Activated naive CD4-positive, alpha-beta T cell (primary cell): ENCODE data around the gene EIF4E1B.

Experiments used
- DNase-seq, 4 experiments: peaks; one replicate each; lab custom pipeline; 2025; lab: John Stamatoyannopoulos, UW

The EIF4E1B gene

DNA sequence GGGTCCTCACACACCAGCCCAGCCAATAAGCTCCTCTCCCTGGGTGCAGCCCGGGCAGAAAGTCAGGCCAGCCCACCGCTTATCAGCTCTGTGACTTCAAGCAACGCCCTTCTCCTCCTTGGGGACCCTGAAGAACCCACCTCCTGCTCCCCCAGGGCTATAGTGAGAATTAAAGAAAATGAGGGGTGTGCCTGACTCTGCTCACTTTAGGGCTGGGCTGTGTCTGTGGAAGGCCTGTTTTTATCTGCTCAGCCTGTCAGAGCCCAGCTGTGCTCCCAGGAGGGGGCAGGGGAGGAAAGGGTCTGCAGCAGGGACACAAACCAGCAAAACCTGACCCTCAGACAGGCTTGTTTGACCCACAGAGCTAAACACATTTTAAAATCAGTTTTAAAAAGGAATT lies 24.4 kb upstream of the EIF4E1B start:
- no peak for DNase-seq

DNA sequence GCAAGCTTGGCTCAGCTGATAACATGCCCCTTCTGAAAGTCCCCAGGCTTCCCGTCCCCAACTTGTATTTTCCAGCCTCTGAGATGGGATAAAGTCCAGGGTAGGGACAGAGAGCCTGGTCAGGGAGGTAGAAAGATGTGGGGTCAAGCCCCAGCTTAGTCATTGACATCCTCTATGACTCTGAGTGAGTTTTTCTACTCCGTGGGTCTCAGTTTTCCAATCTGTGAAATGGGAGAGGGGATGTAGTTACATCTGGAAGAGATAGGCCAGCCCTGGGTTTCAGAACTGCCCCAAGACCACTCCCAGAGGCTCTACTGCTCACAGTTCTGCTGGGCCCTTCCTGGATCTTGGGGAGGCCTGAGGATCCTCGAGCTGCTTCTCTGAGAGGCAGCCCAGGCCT lies 23.6 kb upstream of the EIF4E1B start:
- DNase-seq, result no peak

DNA sequence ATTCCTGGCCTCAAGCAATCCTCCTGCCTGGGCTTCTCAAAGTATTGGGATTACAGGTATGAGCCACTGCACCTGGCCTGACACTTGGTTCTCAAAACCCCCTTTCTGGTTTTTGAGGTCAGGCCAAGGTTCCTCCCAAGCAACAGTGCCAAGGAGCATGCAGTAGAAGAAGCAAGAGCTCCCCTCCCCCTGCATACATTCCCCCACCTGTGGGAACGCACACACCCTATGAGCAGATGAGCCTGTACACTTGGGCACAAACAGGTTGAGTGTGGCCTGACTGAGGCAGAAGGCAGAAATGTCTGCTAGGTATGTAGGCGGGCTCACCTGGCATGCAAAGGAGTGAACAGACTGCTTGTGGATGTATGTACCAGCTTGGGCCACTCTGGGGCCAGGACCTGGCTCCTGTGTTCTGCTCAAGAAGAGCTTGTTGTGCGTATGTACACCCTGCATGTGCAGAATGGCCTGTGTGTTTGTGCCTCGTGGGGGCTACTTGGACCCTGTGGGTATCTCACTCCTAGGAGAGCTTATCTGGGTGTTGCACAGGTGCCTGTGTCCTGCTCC lies 22.3 kb upstream of the EIF4E1B start:
- DNase-seq, result no peak

DNA sequence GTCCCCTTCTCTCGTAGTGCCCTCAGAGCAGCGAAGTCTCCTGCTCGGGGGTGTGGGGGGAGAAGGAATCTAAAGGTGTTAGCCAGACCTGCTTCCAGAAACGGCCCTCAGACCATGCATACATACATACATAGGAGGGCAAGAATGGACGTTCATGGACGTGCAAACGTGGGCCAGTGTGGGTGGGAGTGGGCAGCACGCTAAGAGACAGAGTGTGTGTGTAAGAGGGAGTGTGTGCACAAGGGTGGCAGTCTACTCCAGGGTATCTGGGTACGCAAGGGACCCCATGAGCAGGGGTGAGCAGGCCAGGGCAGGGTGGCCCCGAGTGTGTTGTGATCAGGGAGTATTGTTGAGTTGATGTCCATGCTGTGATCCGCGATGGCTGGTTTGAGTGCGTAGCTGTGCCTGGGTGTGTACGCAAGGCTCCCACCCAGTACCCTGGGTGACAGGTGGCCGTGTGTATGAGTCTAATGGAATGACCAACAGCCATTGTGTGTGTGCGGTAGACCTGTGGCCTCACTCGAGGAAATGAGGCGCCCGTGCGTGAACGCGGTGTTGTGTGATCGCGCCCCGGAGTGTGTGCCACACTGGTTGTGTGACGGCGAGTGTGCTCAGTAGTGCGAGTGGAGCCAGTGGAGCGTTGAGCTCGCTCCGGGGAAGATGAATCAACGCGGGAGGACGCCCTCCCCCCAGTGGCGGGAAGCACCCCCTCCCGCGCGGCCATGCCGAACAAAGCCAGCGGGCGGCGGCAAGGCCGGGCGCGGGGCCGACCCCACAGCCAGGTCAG lies 21.3 kb upstream of the EIF4E1B start:
- DNase-seq, result no peak

DNA sequence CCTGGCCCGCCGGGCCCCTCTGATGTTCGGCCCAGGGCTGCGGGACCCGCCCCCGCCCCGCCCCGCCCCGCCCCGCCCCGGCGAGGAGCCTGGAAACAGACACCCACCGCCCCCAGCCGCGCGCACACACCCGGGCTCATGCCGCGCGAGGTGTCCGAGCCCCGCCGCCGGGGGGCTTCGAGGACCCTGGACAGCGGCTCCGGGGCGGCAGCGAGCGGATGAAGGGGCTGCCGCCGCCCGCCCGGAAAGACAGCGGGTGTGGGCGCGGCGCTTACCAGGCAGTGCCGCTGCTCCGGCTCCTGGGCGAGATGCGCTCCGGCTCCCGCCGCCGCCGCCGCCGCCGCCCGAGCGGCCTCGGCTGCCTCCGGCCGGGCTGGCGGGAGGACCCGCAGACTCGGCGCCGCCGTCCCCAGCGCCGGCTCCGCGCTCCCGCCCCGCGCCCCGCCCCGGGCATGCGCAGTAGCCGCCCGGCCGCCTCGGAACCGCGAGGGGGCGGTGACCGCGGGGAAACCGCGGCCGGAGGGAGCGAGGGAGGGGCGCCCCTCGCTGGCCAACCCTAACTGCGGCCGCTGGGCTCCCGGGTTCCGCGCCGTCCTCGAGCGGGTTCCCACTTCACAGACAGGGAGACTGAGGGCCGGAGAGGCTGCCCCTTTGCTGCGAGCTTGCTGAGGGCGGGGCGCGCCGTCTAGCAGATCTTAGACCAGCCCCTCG lies 20.6 kb upstream of the EIF4E1B start, which contains the start of gene GPRIN1:
TSS of gene GPRIN1 (minus strand) at position 433 of the 711 bp plus-strand sequence. CDS start 10,322 bp downstream, outside the sequence.
- peak in 1 of 4 experiments; percentile 38 for DNase-seq

DNA sequence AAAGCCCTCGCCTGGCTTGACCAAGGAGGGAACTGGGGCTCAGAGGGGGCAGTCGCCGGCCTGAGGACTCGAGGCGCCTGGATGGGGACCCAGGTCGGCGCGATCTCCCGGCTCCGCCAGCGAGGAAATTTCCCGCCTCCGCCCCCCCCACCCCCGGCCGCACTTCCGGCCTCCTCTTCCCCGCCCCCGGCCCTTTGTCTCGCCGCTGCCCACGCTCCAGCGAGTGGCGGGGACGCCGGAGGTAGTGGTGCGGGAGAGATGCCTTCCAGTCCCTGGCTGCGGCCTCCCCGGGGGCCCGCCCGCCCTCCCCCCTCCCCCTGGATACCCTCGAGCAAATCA lies 20.1 kb upstream of the EIF4E1B start:
- DNase-seq, result no peak

DNA sequence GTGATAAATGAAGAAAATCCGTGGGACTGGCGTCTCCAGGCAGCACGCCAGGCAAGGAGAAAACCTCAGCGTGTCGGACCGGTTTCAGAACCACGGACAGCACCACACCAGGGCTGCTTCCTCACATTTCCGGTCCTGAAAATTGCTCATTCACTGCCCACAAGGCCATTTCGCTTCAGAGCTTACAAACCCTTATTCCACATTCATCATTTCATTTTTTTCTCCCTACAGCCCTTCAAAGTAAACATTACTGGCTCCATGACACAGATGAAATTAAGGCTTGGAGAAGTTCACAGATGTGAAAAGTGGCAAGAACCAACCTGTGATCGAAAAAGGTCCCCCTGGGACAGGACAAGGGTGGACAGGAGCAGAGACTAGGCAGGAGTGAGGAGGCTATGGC lies 19.0 kb upstream of the EIF4E1B start:
- peak in 2 of 4 experiments; percentile 27 to 48 for DNase-seq

DNA sequence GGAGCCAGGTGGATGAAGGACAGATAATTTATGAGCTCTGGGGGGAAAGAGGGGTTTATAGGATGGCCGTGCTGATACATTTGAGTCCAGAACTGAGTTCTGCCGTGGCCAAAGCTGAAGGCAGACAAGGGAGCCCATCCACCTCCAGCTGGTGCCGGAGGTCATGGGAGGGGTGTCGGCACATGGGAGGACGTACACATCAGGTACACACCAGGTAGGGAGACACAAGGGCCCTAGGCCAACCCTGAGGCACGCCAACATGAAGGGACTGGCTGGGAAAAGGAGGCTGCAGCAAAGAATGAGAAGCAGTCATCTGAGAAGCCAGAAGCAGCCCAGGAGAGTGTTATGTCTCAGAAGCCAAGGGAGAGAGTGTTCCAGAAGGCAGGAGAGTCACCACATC lies 18.5 kb upstream of the EIF4E1B start:
- no peak for DNase-seq

DNA sequence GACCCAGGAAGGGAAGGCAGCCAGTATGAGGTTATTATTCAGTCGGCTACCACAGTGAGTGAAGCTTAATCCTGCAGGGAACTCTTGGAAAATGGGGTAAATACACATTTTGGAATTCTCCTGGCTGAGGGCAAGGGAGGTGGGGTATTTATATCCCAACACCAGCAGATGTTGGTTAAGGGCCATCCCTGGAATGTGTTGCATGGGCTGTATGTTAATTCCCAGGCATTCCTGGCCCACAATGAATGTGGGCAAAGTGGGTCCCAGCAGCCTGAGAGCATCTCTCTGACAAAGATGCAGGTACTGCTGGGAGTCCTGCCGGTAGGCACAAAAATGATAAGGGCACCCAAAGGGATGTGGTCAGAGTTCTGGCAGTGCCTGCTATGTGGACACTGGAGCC lies 17.6 kb upstream of the EIF4E1B start:
- DNase-seq, result no peak

DNA sequence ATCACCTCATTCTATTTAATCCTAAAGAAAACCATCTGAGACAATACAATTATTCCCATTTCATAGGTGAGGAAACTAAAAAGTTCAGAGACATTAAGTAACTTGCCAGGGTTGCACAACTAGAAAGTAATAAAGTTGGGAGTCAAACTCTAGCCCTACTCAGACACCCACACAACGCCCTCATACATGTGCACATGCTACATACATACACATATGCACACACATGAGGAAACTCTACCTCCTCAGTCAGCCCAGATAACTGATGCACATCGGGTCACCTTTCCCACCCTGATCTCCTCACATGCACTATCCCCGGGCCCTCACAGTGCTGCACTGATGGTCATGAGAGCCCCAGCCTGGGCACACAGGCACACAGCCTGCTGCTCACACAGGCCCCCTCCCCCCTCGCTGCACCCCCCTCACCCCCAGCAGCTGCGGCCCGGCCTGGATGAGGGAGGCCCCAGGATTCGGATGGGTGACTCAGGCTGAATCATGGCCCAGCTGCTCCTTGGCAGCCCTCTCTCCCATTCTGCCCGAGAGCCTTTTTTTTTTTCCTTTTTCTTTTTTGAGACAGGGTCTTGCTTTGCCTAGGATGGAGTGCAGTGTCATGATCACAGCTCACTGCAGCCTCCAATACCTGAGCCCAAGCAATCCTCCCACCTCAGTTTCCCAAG lies 15.5 kb upstream of the EIF4E1B start:
- no peak for DNase-seq

DNA sequence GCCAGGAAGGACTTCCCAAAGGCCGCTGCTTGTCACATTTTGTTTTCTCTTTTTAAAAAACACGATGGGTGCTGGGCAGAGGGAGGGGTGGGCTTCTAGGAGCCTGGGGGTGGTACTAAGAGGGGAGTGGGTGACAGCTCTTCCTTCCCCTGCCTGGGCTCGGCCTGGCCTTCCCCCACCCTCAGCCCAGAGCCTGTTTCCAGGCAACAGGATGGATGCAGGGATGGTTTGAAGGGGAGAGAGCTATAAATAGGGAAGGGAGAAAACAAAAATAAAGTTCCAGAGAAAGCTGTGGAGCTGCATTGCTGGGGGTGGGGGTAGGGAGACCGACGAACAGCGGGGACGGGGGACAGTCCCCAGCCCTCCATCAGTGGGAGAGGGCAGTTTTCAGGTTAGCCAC lies 14.0 kb upstream of the EIF4E1B start:
- no peak for DNase-seq

DNA sequence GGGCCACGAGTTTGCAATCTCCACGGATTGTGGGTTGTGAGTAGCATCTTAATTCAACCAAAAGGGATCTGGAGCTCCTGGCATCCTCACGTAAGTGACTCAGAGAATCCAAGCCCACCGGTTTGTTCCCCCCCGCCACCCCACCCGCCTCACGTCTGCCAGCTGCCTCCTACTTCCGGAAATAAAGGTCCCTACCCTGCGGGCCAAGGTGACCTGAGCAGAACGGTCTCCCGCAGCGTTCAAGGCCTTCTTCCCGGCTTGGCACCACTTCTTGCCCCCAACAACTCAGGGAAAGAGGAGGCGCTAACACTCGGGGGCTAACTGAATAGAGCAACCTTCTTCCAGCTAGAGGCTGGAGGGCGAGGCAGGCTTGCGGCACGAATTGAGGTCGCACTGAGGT lies 11.7 kb upstream of the EIF4E1B start:
- DNase-seq, result no peak

DNA sequence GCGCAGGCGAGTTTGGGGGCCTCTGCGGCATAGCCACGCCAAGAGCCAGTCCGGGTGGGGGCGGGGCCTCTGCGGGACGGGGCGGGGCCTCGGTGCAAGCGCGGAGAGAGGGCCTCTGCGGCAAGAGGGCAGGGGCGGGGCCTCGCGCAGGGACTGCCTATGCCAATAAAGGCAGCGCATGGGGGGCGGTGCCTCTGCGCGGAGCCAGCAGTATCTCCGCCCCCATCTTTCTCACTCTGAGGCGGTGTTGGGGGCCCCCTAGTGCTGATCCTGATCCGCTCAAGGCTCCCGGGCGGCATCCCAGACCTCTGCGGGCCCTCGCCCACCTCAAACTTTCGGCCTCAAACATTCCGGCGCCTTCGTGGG lies 11.3 kb upstream of the EIF4E1B start:
- DNase-seq, result peak; percentile 20 to 65 (median 36)

DNA sequence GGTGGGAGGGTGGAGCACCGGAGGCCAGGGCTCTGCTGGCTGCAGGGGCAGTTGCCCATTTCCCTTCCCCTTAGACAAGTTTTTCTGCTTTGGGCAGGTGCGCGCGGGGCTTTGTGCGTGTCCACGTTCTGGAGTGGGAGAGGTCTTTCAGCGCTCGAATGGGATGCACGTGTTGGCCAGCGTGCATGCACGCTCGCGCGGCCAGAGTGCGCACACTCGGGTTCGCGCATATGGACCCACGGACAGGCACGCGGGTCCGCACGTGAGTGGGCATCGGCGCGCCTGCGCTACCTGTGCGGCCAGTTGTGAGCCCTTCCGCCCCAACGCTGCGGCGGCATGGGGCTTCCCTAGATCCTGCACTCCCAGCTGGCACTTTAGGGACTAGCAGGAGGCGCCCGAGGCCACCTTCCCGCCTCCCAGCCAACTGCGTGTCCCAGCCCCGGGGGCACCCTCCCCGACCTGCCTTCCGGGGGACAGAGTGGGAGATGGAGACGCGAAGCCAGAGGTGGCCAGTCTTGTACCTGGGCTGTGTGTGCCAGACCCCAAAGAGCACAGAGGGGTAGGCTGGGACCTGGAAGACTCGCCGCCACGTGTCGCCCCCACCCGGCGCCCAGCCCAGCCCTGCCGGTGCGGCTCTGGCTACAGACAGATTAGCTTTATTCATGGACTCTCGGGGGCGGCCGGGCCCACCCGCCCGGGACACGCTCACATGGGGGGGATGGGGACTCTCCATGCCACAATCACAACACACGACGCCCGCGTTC lies 10.7 kb upstream of the EIF4E1B start:
- DNase-seq, result no peak

DNA sequence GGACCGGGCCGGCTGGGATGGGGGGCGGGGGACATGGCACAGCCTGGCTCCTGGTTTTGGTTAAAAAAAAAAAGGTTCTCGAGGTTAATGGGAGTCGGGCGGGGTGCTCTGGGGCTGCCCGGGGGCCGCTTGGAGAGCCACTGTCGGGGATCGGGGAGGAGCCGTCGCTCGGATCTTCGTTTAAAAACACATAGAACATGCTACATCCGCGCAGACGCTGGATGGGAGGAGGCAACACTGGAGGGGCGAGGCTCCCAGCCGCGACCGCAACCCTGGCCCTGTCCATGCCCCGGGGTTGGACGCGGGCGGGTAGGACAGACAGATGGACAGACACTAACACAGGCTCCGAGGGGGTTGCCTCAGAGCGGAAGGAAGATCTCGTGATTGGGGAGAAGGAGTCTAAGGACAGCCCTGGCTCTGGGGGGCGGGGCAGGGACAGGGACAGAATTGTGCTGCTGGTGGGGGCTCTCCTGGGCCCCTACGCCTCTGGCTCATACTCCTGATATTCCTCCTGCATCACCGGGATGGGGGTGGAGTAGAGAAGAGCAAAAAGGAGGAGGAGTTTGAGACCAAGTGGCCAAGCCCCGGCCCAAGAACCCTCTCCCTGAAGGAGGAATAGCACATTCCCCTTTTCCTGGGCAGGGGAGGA lies 10.0 kb upstream of the EIF4E1B start:
- DNase-seq, result no peak

DNA sequence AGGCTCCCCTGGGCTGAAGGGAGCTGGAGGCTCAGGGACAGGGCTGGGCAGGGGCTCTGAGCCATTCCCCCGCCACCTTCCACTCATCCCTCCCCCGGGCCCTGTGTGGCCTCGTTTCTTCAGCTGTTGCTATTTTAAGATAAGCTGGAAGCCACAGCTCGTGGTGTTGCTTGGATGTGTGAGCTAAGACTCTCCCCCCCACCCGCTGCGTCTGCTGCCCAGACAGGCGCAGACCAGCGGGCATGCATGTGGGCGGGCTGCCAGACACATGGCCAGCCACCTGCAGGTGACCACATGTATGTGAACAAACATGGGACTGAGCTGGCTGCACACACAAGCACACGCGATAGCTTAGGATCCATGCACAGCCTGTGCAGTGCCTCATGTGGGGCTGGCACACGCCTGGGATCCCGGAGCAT lies 8.8 kb upstream of the EIF4E1B start:
- DNase-seq, result no peak

DNA sequence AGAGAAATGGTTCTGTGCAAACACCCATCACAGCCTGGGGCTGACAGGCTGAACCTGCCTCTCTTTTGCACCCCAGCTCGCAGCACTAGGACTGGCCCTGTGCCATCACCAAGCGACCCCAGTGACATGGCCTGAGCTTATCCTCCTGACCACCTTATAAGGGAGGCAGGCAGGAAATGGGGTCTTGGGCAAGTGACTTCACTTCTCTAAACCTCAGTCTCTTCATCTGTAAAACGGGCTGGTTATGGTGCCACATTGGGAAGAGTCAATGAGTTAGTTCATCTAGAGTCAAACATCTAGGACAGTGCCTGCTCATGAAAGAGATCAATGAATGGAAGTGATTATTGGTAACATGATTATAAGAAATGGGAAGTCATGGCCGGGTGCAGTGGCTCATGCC lies 6.3 kb upstream of the EIF4E1B start:
- DNase-seq, result no peak

DNA sequence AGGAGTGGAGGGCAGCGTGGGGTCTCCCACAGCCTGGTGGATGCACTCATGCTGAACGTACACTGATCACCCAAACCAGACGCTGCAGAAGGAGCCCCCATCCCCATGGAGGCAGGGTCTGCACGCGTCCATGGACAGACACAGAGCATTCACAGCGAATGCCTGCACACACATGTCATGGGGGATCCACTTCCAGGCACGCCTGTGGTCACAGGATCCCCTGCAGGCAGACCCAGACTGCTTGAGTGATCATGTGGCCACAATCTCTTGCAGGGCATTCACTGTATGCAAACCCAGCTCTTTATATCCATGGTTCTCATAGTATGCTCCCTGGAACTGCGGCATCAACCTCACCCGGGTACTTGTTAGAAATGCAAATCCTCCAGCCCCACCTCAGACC lies 5.5 kb upstream of the EIF4E1B start:
- no peak for DNase-seq

DNA sequence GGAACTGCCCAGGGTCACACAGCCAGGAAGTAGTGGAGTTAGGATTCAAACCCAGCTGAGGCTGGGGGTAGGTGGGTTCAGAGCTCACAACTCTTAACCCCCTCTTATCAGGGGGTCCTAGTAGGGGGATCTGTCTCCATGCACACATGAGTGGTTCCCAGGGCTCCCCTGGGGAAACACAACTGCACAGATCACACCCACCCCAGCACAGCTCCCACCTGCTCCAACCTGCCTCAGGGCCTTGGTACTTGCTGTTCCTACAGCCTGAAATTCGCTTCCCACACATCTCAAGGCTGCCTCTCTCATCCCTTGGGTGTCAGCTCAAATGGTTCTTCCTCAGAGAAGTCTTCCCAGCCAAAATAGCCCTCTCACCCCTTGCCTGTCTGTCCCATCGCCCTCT lies 5.0 kb upstream of the EIF4E1B start:
- no peak for DNase-seq

DNA sequence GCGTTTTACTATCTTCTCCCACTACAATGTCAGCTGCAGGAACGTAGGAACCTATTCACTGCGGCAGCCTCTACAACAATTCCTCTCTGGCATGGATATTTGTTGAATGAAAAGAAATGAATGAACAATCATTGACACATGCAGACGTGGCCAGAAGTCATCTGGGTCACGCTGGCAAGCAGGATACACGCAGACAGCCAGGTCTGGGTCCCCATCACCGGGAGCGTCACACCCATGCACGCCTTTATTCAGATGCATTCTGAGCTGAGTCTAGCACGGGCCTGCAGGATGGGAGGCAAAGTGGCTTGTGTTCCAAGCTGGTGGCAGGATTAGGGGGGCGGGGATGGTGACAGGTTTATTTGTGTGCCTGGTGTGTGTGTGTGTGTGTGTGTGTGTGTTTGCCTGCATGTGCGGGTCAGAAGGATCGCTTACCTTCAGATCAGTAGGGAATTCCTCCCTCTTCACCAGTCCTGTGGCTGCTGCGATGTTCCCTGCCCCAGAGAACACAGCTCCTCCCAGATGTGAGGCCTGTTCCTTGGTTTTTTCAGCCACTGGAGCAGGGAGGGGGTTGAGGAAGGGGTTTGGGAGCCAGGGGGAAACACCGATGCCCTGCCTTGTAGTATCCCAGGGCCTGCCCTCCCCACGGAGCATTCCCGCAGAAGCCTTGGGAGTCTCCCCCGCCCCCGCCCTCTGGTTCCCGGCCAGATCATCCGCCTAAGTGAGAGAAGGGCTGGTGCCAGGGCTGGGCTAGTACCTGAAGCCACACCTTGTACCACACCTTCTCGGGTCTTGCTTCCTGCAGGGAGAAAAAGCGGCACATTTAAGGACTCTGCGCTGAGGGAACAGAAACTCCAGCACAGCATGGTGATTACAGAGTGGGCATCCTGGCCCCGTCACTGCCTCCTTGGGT lies 4.3 kb upstream of the EIF4E1B start:
- DNase-seq, result no peak

DNA sequence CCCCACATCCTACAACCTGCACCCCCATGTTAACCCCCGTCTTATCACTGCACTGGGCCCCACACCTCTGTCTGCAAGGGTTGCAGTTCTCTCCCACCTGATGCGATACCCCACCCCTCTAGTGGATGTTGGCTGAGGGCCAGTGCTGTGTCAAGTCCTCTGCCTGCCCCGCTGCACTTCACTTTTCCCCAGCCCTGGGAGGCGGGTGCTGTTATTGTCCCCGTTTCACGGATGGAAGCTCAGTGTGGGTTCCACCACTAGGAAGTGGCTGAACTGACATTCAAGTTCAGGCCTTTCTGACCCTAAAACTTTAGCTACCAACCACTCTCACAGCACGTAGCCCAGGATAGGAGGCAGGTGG lies 3.6 kb upstream of the EIF4E1B start:
- DNase-seq, result no peak
